ENCODE results near the gene KRT13.

DNA sequence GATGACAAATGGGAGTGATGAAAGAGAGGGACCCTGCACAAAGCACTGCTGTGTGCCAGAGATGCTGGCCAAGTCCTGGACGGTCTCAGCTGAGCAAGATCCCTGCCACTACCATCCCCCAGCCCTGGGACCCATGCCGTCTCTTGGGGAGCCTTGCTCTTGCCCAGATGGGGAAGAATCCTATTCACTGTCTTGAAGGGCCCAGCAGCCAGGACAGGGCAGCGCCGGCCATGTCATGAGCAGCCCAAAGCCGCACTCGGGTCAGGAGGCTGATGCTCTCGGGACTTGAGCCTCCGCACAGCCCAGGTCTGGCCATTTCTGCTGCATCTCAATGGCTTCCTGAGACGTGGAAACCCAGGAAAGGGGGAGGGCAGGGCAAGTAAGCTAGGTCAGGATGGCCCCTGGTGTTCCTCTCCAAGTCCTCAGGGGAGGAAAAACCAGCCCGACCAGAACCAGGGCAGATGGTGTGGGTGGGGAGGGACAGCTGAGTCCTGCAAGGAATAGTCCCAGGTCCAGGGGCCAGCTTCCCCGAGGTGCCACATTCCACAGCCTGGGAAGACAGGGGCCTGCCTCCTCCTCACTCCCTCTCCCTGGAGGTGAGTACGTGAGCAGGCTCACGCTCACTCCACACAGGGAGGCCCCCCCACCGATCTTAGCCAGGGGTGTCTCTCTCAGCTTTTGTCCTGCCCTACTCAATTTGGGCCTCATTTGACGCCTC lies 30.5 kb upstream of the KRT13 start:
- TF ChIP-seq, protein P1, sequence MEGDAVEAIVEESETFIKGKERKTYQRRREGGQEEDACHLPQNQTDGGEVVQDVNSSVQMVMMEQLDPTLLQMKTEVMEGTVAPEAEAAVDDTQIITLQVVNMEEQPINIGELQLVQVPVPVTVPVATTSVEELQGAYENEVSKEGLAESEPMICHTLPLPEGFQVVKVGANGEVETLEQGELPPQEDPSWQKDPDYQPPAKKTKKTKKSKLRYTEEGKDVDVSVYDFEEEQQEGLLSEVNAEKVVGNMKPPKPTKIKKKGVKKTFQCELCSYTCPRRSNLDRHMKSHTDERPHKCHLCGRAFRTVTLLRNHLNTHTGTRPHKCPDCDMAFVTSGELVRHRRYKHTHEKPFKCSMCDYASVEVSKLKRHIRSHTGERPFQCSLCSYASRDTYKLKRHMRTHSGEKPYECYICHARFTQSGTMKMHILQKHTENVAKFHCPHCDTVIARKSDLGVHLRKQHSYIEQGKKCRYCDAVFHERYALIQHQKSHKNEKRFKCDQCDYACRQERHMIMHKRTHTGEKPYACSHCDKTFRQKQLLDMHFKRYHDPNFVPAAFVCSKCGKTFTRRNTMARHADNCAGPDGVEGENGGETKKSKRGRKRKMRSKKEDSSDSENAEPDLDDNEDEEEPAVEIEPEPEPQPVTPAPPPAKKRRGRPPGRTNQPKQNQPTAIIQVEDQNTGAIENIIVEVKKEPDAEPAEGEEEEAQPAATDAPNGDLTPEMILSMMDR (IDR thresholded peaks at IDR 0.05), result no peak
- TF ChIP-seq ZFX (IDR thresholded peaks at IDR 0.05; ENCODE audit: borderline replicate concordance), result no peak
